GM21825 (cell line): ENCODE measurements around the gene TRIM65.
"Not testable (repeated sequence)": the region's sequence is repeated elsewhere in the genome, so short reads cannot be mapped to it uniquely, and the experiment has no call there.

ENCODE experiments used
- ATAC-seq: cut with Tn5 transposase; IDR thresholded peaks from one replicate; pipeline ENCODE4 v1.9.1; 2021; ENCODE audit warnings: mild to moderate bottlenecking, moderate library complexity; ENCODE audit not compliant: unreplicated experiment

The TRIM65 gene

DNA sequence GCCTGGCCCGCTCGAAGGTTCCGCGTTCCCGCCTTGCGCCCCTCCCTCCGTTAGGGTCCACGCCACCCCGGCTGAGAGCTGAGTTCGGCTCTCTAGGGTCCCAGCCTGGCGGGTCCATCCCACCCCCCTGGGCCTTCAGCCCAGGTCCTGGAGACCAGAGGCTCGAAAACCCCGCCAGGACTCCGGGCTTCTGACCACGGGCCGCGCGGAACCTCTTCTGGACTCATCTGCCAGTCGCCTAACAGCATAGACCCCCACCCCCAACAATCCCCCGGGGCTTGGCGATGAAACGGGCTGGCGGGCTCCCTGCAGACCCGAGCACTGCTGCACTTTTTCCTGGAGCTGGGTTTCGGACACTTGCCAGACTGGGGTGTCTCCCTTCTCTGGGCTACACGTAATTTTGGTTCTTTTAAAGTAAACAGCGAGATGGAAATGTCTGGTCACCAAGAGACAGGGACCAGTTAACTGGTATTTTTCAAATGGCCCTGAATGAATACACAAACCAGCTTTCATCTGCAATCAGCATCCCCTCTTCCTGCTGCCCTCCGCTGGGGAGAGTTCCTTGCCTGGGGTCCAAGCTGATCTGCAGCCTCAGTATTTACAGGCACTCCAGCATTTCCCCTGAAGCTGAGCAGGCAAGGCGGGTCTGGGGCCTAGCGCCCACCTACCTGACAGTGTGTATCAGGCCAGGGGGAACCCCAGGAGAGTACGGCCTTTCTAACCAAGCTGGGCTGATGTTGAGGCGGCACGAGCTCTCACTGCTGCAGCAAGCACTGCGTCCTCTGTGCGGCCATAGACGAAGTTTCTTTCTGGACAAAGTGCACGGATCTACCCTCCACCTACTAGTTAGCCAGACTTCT is 639 bp upstream of the TRIM65 start:
- ATAC-seq: no peak

GRCh38 chr17:75895370-75896155 is 1.2 kb downstream of the TRIM65 start:
- no peak for ATAC-seq

- no peak for ATAC-seq
These were observed 2.6 kb downstream of the TRIM65 start for GRCh38 chr17:75894049-75894733.

DNA sequence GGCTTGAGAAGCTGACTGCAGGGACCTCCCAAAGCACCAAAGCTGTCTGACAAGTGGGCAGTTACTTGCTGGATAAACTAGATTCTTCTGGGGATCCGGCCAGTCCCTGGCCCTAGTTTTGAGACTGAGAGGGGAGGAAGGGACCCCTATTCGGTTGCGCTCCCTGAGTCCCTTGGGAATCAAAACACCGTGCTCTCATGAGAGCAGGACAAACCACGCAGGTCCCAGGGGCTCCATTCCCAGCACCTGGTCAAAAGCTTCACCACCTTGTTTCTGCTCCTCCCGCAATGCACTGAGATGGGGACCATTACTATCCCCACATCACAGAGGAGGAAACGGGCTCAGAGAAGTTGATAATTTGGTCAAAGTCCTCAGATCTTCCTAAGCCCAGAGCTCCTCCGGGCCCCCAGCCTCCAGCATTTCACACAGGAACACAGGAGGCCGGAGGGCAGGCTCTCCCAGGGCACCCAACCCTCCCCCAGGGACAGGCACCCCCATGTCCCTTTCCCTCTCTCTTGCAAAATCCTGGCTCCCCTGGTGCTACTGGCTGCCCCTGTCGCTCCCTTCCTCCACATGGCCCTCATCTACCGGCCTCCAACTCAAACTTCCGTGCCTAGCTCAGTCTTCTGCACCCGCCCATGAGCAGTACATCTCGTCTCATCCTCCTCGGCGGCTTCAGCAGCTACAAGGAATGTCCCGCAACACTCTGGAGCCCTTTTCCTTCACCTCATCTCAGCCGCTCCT is 3.3 kb downstream of the TRIM65 start:
- ATAC-seq: no peak

- ATAC-seq: no peak
These were observed 4.1 kb downstream of the TRIM65 start for GRCh38 chr17:75892556-75893224.

DNA sequence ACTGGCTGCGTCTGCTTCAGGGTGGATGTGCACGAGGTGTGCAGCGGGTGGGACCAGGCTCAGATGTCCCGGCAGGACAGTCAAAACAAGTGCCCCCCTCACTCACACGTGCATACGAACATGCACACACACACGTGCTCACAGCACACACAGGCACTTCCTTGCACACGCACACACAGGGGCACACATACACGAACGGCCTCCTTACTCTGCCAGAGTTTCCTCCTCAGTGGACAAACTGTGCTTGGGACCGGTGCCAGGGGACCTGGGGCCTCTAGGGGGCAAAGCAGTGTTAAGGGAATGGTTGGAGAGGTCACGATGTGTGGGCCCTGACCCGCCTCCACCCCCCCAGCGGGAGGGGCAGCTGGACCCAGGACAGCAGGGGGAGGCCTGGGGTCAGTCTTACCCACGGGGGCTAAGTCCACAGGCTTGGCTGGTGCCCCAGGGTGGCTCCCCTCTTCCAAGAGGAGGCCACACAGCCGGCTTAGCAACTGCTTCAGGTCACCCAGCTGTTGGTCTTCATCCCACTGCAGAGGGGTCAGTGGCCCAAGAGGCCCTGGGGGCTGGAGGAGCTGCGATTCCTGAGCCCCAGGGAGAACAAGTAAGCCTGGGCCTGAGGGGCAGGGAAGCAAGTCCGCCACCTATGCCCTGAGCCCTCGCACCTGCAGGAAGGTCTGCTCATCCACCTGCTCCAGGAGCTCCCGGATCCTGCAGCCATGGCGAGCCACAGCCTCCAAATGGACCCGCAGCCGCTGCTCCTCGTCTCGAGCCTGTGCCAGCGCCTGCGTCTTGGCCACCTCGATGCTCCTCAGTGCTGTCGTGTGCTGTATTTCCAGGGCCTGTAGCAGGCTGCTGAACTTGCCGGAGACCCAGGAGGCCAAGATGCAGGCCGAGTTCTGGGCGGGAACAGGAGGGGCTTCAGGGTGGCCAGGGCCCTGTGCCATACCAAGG is 4.9 kb downstream of the TRIM65 start:
- ATAC-seq: no peak

- no peak for ATAC-seq
These were observed 5.6 kb downstream of the TRIM65 start for GRCh38 chr17:75891022-75891604.

- no peak for ATAC-seq
These were observed 7.3 kb downstream of the TRIM65 start for GRCh38 chr17:75889454-75889853.

GRCh38 chr17:75888484-75888883 is 8.3 kb downstream of the TRIM65 start:
- ATAC-seq: no peak

GRCh38 chr17:75885860-75886259 is 10.9 kb downstream of the TRIM65 start:
- ATAC-seq: not testable (repeated sequence)

DNA sequence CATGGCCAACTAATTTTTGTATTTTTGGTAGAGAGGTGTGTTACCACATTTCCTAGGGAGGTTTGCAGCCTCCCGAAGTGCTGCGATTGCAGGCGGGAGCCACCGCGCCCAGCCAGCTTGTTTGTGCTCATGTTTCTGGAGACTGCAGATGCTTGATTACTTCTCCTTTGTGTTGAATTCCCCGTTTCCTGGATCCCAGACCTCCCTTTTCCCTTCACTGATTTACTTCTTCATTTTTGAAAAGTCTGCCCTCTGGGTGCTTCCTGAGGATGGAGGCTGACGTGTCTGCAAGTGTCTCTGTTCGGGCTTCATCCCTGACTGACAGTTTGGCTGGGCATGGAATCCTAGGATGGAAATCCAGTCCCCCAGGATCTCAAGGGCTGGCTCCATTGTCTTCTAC is 11.3 kb downstream of the TRIM65 start:
- no peak for ATAC-seq

DNA sequence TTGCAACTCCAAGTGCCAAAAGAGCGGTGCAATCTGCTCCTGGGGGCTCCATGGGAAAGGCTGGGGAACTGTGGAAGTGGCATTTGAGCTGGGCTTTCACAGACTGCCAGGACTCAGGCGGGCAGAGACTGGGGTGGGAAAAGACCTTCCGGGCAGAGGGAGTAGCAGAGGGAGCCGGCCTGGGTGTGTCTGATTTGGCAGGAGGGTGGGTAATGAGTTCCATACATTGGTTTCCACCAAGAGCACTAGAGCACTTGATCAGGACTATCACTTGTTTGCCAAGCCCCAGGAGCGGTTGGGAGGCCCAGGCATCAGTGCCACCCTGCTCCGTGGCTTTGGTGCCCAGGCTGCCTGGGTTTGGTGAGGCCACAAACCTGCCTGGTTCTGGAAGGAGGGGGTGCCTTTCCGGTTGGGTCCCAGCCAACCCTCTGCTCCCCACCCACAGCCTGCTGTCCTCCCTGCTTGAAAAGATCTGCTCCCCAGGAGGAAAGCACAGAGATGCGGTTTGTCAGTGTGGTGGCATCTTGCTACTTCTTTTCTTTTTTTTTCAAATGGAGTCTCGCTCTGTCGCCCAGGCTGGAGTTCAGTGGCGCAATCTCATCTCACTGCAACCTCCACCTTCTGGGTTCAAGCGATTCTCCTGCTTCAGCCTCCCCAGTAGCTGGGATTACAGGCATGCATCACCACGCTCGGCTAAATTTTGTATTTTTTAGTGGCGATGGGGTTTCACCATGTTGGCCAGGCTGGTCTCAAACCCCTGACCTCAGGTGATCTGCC is 14.9 kb downstream of the TRIM65 start:
- ATAC-seq: no peak

DNA sequence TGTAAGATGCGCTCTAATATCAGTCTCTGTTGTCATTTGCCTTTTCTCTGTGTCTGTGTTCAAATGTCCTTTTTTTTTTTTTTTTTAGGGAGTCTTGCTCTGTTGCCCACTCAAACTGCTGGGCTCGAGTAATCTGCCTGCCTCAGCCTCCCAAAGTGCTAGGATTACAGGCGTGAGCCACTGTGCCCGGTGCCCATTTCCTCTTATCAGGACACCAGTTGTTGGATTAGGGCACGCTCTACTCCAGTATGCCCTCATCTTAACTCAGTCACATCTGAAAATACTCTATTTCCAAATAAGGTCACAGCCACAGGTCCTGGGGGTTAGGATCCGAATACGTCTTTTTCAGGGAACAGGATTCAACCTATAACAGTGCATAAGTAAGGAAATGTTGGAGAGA is 16.5 kb downstream of the TRIM65 start:
- no peak for ATAC-seq

- ATAC-seq: no peak
These were observed 18.4 kb downstream of the TRIM65 start, which contains the start of gene TRIM47 for GRCh38 chr17:75878174-75878998. Gene TRIM47 (minus strand): TSS chr17:75878581. CDS start chr17:75878548, 33 bp downstream.

DNA sequence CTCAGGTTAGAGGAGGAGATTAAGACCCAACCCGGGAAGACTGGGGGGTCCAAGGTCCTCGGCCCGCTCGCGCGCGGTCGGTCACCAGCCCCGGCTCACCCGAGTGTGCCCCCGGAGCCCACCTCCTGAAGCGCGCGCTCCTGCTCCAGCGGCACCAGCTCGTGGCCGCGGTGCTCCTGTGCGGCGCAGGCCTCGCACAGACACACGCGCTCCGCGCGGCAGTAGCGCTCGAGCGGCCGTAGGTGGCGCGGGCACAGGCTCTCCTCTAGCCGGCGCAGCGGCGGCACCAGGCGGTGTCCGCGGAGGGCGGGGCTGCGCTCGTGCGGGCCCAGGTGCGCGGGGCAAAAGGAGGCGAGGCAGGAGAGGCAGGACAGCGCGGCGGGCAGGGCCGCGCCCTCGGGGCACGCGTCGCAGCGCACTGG is 19.0 kb downstream of the TRIM65 start:
- no peak for ATAC-seq

DNA sequence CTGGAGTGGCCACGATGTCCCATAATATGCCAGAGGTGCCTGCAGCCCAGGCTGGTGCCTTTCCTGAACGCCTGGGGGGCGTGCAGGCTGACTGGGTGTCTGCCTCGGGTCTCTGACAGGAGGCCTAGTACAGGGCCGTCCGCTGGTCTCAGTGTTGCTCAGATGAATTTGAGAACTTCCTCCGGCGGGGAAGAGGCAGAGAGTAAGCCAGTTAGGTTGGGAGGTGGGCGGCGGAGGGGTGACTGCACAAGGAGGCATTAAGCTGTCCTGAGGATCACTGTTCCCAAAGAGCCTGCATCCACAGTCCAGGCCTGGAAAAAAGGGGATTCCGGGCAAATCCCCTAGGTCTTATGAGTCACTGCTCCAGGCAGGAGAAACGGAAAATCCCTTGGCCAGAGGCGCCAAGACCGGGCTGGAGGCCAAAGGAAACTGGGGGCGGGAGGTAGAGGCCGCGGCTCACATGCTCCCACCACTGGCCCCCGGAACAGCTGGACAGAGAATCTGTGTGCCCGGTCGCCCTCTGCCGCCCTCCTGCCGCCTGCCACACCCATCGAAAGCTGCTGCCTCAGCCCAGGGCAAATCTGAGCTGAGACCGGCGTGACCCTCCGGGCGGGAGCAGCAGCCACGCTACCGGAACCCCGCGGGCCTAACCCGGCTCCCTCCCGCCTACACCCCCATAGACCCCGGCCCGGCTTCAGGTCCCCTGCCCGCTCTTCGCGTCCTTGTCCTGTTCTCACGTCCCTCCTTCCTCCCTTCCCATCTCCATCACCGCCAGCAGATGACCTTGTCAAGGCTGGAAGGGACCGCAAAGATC is 19.6 kb downstream of the TRIM65 start:
- no peak for ATAC-seq
